HG03108 (cell line): ENCODE measurements around the gene TRPT1.
A peak's percentile ranks its signal among the peaks of the same experiment; 100 is the strongest.
"Not testable (repeated sequence)": the region's sequence is repeated elsewhere in the genome, so short reads cannot be mapped to it uniquely, and the experiment has no call there.

ENCODE experiments used
- ATAC-seq: cut with Tn5 transposase; IDR thresholded peaks from one replicate; pipeline ENCODE4 v1.9.1; 2021; ENCODE audit warnings: moderate library complexity; ENCODE audit not compliant: unreplicated experiment

Gene TRPT1

GRCh38 chr11:64258946-64259532 lies 33.1 kb upstream of the TRPT1 start:
- ATAC-seq: no peak

DNA sequence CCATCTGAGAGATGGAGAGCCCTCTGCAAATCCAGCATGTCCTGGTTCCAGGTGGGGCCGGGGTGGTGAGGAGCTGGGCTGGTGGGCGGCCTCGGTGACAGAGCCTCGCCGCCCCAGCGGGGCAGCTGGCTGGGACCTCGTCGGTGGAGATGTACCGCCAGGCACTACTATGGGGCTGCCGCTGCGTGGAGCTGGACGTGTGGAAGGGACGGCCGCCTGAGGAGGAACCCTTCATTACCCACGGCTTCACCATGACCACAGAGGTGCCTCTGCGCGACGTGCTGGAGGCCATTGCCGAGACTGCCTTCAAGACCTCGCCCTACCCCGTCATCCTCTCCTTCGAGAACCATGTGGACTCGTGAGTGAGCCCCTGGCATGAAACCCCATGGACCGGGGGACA lies 32.4 kb upstream of the TRPT1 start:
- no peak for ATAC-seq

DNA sequence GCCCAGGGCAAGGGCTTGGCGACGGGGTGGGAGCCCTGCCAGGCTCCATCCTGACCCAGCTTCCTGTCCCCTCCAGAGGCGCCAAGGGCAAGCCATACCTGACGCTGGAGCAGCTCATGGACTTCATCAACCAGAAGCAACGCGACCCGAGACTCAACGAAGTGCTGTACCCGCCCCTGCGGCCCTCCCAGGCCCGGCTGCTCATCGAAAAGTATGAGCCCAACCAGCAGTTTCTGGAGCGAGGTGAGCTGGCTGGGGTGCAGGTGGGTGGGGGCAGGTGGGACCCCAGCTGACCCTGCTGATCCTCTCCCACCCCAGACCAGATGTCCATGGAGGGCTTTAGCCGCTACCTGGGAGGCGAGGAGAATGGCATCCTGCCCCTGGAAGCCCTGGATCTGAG lies 30.3 kb upstream of the TRPT1 start:
- no peak for ATAC-seq

- no peak for ATAC-seq
These were observed 29.4 kb upstream of the TRPT1 start for GRCh38 chr11:64255135-64256128.

GRCh38 chr11:64254326-64254725 lies 28.3 kb upstream of the TRPT1 start:
- no peak for ATAC-seq

- no peak for ATAC-seq
These were observed 27.5 kb upstream of the TRPT1 start for GRCh38 chr11:64253481-64253880.

- no peak for ATAC-seq
These were observed 27.1 kb upstream of the TRPT1 start for GRCh38 chr11:64253043-64253442.

DNA sequence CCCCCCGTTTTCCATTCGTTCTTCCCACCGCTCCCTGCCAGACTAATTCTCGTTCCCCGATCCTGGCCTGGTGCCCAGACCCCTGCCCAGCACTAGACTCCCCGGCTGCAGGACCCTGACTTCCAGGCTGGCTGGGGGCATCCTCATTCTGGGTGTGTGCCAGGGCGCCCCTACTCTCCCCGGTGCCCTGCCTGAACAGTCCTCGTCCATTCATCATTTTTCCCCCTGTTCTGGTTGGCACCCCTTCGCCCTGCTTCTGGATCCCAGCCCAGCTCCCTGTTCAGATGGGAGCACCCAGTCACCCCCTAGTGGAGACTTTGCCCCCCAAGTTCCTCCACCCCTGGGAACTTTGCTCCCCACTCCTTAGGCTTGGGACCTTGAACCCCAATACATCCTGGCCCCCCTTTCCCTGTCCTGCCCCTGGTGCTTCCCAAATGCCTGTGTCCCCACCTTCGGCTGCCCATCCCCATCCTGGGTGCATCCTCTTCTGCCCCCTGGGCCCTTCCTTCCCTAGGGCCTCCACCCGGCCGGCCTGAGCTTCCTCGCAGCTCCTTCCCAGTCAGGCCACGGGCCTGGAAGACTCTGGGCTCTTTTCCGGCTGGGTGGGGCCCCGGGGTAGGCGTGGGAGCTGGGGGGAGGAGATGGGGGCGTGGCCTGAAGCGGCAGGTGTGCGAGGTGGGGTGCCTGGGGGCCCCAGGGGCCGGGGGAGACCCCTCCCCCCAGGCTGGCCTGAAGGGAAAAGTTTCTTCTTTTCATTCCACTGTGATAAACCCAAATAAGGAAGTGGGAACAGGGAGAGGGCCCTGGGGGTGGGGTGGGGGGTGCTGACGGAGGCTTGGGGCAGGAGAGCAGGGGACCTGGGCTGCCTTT lies 26.3 kb upstream of the TRPT1 start:
- no peak for ATAC-seq

DNA sequence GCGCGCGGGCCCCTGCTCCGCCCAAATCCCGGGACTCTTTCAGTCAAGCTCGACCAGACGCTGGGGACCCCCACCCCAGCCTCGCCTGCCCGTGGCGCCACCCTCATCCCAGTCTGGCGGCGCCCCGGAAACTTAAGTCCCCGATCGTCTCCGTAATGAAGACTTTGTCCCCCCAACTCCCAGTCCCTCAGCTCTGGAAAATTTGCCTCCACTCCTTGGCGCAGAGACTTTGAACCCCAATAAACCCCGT lies 25.7 kb upstream of the TRPT1 start:
- no peak for ATAC-seq

DNA sequence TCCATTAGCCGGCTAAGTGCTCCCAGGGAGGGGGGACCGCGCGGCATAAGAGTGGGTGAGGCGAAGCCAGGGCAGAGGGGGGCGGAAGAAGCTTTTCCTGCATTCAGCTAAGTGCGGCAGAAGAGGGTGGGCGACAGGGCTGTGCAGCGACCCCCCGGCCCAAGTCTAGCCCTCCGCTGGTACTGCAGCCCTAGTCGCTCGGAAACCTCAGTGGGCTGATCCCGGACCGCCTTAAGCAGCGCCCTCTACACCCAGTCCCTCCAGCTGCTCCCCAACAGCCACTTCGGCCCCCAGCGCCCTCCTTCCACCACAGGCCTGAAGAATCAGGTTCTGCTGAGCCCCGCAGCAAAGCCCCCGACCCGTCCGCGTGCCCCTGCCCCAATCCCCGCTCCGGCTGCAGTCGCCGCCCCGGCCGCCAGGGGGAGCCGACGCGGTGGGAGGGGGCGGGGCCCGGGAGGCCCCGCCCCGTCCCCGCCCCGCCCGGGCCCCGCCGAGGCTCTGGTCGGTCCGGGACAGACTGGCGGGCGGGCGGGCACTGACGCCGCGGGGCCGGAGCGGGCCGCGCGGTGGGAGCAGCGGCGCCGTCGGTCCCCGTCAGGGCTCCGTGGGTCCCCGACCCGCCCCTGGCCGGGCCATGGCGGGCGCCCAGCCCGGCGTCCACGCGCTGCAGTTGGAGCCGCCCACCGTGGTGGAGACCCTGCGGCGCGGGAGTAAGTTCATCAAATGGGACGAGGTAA lies 25.2 kb upstream of the TRPT1 start, which contains the start of gene PLCB3:
PLCB3 (plus strand) TSS at position 515 of the 737 bp plus-strand sequence; CDS start at position 635, 120 bp downstream.
- peak; percentile 33 for ATAC-seq

DNA sequence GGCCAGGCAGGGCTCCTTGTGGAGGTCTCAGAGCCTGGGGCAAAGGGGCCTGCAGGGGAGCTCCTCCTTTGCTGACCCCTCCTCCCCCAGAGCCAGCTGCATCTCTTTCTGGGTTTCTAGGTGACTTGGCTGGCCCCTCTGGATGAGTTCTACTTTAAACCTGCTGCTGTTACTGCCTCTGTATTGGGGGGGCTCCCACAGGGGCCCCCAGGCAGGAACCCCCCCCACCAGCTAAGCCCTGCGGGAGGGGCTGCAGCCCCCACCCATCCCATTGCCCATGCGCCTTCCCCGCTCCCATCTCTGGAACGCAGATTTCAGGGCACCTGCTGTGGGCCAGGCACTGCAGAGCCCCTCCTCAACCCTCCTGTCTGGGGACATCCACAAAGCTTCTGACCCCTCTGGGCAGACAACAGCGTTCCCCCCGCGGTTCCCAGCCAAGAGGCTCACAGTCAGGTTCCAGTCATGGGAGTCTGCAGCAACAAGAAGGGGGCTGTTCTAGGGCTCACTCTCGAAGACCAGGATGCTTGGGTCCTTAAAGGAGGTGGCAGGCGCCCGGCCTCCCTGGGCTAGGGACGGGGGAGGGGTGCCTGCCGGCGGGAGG lies 24.5 kb upstream of the TRPT1 start:
- no peak for ATAC-seq

GRCh38 chr11:64249563-64250414 lies 23.8 kb upstream of the TRPT1 start:
- no peak for ATAC-seq

GRCh38 chr11:64249038-64249437 lies 23.1 kb upstream of the TRPT1 start:
- no peak for ATAC-seq

DNA sequence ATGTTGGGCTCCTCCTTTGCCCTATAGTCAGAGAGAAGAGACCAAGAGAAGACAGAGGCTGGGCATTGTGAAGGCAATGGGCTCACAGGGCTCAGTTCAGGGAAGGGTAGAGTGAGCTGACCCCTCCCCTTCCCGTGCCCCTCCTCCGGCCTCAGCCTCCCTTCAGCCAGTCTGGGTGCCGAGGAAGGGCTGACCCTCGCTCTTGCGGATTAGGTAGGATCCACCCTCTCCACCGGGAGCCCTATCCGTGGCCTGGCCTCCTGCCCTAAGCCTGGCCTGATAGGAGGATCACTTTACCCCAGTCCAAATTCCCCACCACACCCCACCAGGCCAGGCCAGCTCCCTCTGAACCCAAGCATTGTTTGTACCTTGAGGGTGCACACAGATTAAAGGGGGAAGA lies 22.6 kb upstream of the TRPT1 start:
- no peak for ATAC-seq

GRCh38 chr11:64247729-64248531 lies 21.9 kb upstream of the TRPT1 start:
- no peak for ATAC-seq

DNA sequence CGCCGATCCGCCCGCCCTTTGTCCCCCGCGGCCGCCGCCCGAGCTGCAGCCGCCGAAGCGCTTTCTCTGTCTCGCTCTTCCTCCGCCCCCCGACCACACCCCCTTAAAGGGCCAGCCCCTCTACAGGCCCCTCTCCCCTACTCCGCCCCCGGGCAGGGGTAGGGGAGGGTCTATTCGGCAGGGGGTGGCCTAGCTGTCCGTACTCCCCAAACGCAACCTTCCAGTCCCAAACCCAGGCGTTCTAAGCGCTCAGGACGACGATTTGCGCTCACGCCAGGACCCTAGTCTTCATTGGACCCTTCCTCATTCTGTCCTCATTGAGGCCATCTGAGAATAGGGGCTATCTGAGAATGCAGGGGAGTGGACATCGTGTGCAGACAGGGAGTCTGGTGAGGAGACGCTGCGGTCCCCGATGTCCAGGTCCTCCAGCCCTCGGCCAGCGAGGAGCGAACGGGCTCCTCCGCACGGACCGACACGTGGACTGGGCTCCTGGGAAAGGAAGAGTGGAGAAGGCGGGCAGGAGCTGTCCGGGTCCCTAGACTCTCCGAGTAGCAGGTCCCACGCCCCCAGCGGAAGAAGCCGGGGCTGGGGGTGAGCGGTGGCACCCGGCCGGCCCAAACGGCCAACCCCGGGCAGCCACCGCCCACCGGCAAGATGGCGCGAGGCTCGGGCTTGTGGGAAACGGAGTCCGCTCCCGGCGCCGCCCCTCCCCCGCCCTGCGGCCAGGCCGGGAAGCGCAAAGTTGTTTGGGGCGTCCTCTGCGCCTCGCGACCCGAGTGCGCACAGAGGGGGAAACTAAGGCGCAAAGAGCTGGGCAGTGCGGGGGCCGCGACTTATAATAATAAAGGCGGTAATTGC lies 21.1 kb upstream of the TRPT1 start, which contains the start of gene PPP1R14B:
PPP1R14B (minus strand) TSS at position 73 of the 858 bp plus-strand sequence. CDS start 270 bp downstream, outside the sequence.
- ATAC-seq: no peak

GRCh38 chr11:64246621-64246870 lies 20.6 kb upstream of the TRPT1 start:
- ATAC-seq: not testable (repeated sequence)
